Retinal pigment epithelial cell (primary cell): ENCODE results near the gene AGAP3.
A peak's percentile ranks its signal among the peaks of the same experiment; 100 is the strongest.

Experiments used
- DNase-seq: peaks from one replicate; pipeline ENCODE4 v3.0.0-alpha.2; 2010; ENCODE audit warnings: low read depth
- H3K4me3 ChIP-seq: 2 replicates; pipeline ENCODE4 v1.5.1; 2011; ENCODE audit warnings: mild to moderate bottlenecking, low read length, control low read depth, moderate library complexity
- CTCF ChIP-seq: conservative IDR thresholded peaks from 2 replicates; pipeline ENCODE4 v1.5.1; 2011; ENCODE audit warnings: low read depth, low read length, control low read depth, inconsistent platforms

Gene AGAP3

DNA sequence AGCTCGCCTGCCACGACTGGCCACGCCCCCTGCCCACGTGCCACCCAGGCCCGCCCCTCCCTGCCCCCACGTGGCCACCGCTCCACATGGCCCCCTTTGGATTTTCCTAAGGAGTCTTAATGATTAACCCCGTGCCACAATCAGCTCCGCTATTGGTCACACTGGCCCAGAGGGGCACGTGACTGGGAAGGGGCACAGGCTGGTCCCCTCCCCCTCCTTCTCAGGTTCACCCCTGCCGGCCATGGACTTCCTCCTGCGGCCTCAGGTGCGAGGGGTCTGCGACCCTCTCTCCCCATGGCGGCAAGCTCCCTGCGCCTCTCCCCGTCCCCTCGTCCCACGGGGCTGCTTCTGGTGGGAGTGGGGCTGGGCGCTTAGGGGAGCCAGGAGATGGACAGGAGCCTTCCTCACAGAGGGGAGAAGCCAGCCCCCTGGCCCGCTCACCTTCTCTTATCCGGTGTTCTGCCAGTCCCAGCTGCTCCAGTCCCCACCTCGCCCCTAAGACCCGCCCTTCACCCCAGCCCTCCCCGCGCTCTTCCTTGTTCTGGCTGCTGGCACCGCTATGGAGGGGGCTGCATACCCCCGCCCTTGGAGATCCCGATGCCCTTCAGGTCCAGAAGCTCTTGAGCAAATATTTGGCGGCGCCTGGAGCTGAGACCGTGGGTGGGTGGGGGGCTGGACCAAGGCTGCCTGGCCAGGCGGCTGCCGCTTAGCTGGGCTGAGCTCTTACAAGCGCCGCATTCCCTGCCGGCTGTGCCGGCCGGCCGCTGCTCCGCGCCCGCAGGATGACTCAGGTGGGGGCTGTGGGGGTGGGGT lies 23.7 kb upstream of the AGAP3 start:
- DNase-seq = no peak
- TF ChIP-seq CTCF = no peak
- H3K4me3 ChIP-seq = peak overlapping the region; percentile 83

DNA sequence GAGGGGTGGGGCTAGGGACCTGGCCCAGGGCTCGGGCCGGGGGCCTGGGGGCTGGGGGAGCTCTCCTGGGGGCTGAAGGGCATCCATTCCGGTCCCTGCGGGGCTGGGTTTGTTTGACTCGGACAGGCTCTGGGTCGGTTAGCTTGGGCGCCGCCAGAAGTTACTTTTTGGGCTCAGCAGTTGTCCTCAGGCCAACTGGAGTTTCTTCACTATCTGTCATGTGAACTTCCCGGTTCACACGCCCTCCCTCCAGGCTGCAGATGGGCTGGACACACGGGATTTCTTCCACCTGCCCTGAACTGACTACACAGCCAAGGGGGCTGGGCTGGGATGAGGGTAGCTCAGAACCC lies 23.1 kb upstream of the AGAP3 start:
- no peak for DNase-seq
- TF ChIP-seq CTCF = no peak
- peak overlapping the region; percentile 51 for H3K4me3 ChIP-seq

GRCh38 chr7:151064454-151064853 lies 21.8 kb upstream of the AGAP3 start:
- TF ChIP-seq CTCF = no peak
- H3K4me3 ChIP-seq = no peak overlapping the region
- no peak for DNase-seq

- DNase-seq = peak; percentile 91
- TF ChIP-seq CTCF = no peak
- H3K4me3 ChIP-seq = peak overlapping the region; percentile 28
Measured at GRCh38 chr7:151064993-151065392, 21.3 kb upstream of the AGAP3 start.

DNA sequence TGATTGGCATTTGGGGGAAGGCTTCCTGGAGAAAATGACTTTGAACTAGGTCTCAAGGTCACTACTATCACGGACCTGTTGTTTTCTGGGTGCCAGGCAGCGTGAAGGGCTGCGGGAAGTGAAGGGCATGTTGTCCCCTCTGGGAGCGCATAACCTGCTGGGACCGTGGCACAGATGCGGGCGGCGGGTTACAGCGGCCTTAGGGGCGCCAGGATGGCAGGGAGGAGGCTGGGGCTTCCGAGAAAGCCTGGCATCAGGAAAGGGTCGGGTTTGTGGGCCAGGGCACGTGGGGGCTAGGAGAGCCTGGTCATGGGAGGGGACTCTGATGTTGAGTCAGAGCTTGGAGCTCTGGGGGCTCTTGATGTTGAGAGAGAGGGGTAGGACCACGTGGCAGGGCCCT lies 20.8 kb upstream of the AGAP3 start:
- DNase-seq = peak; percentile 87
- peak overlapping the region; percentile 28 for H3K4me3 ChIP-seq
- TF ChIP-seq CTCF = no peak

DNA sequence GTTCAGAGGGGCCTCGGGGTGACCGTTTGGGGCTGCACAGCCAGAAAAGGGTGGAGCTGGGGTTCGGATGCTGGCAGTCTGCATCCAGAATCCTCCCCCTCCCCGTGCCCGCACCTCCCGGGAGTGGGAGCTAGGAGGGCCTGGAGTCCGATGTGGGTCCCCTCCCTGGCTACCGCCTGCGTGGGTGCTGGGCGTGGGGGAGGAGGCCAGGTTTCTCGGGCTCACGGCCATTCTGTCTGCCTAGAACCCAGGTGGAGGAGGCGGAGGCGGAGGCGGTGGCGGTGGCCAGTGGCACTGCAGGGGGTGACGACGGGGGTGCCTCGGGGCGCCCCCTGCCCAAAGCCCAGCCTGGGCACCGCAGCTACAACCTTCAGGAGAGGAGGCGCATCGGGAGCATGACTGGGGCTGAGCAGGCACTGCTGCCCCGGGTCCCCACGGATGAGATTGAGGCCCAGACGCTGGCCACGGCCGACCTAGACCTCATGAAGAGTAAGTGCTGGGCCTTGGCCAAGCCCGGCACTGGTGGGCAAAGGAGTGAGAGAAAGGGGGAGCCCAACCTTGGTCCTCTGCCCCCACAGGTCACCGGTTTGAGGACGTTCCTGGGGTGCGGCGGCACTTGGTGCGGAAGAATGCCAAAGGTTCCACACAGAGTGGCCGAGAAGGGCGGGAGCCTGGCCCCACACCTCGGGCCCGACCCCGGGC lies 19.9 kb upstream of the AGAP3 start:
- no peak overlapping the region for H3K4me3 ChIP-seq
- TF ChIP-seq CTCF = no peak
- DNase-seq = no peak
